HepG2 (cell line): Measurements from ENCODE around the gene ARF4. TPM values are rescaled to one million over a fixed set of nuclear protein-coding genes. Genes with fewer than 3 reads are reported as not detected.
A peak's percentile ranks its signal among the peaks of the same experiment; 100 is the strongest.

Source experiments
- BRD4 ChIP-seq: sonication (generic); formaldehyde crosslinking; IDR thresholded peaks from 2 replicates; pipeline ENCODE4 v1.4.0; 2020; ENCODE audit warnings: missing genetic modification reagents
- FIP1L1 ChIP-seq: fragments of 200-400 bp; formaldehyde crosslinking; IDR thresholded peaks from 2 replicates; pipeline ENCODE4 v1.6.1; 2018; ENCODE audit warnings: low read depth, mild to moderate bottlenecking, low read length, moderate library complexity, borderline replicate concordance; ENCODE audit not compliant: insufficient read depth
- FOXK2 ChIP-seq: fragments of 450-650 bp; IDR thresholded peaks from 2 replicates; pipeline ENCODE4 v1.6.1; 2016
- HCFC1 ChIP-seq: fragments of 150-350 bp; IDR thresholded peaks from 2 replicates; pipeline ENCODE4 v1.6.1; 2014; ENCODE audit warnings: low read depth, low read length
- KLF16 ChIP-seq, 2 experiments: sonication (generic) in 1 of 2; formaldehyde crosslinking in 1 of 2; IDR thresholded peaks; 2 replicates each; pipeline versions ENCODE4 v1.6.1 to v1.8.0; 2016 to 2023; ENCODE audit warnings: missing genetic modification reagents in 2 of 2, missing compliant biosample characterization in 1 of 2
- MLLT10 ChIP-seq: sonication (generic); formaldehyde crosslinking; IDR thresholded peaks from 2 replicates; pipeline ENCODE4 v1.4.0; 2020; ENCODE audit warnings: missing genetic modification reagents
- MXD1 ChIP-seq: sonication (generic); formaldehyde crosslinking; IDR thresholded peaks from 2 replicates; pipeline ENCODE4 v1.4.0; 2020; ENCODE audit warnings: mild to moderate bottlenecking, missing genetic modification reagents
- PRPF4 ChIP-seq: fragments of 200-400 bp; formaldehyde crosslinking; IDR thresholded peaks from 2 replicates; pipeline ENCODE4 v1.6.1; 2016; ENCODE audit warnings: low read length, low read depth; ENCODE audit not compliant: poor library complexity, severe bottlenecking
- RAD21 ChIP-seq: fragments of 450-650 bp; formaldehyde crosslinking; IDR thresholded peaks from 2 replicates; pipeline ENCODE4 v1.5.0; 2020; ENCODE audit warnings: mild to moderate bottlenecking
- RBAK ChIP-seq: sonication (generic); formaldehyde crosslinking; IDR thresholded peaks from 2 replicates; pipeline ENCODE4 v1.5.1; 2020; ENCODE audit warnings: mild to moderate bottlenecking, missing genetic modification reagents
- REPIN1 ChIP-seq: sonication (generic); formaldehyde crosslinking; IDR thresholded peaks from 2 replicates; pipeline ENCODE4 v1.8.0; 2022; ENCODE audit warnings: missing genetic modification reagents, low read depth, mild to moderate bottlenecking, borderline replicate concordance
- RFXAP ChIP-seq: sonication (generic); formaldehyde crosslinking; IDR thresholded peaks from 2 replicates; pipeline ENCODE4 v1.4.0; 2020; ENCODE audit warnings: missing genetic modification reagents, borderline replicate concordance
- TIGD3 ChIP-seq: sonication (generic); formaldehyde crosslinking; IDR thresholded peaks from 2 replicates; pipeline ENCODE4 v1.5.1; 2020; ENCODE audit warnings: mild to moderate bottlenecking, missing genetic modification reagents, borderline replicate concordance
- TRAFD1 ChIP-seq: sonication (generic); formaldehyde crosslinking; IDR thresholded peaks from 2 replicates; pipeline ENCODE4 v1.5.1; 2020; ENCODE audit warnings: missing genetic modification reagents, mild to moderate bottlenecking, borderline replicate concordance
- UBTF ChIP-seq: sonication (generic); formaldehyde crosslinking; IDR thresholded peaks from 2 replicates; pipeline ENCODE4 v1.4.0; 2020; ENCODE audit warnings: mild to moderate bottlenecking, missing genetic modification reagents
- WIZ ChIP-seq: sonication (generic); formaldehyde crosslinking; IDR thresholded peaks from 2 replicates; pipeline ENCODE4 v1.5.1; 2020; ENCODE audit warnings: mild to moderate bottlenecking, missing genetic modification reagents
- ZBTB21 ChIP-seq: sonication (generic); formaldehyde crosslinking; IDR thresholded peaks from 2 replicates; pipeline ENCODE4 v1.4.0; 2020; ENCODE audit warnings: missing genetic modification reagents
- ZFP62 ChIP-seq: sonication (generic); formaldehyde crosslinking; IDR thresholded peaks from 2 replicates; pipeline ENCODE4 v1.4.0; 2020; ENCODE audit warnings: missing genetic modification reagents
- ZFP82 ChIP-seq: sonication (generic); formaldehyde crosslinking; IDR thresholded peaks from 2 replicates; pipeline ENCODE4 v1.5.1; 2020; ENCODE audit warnings: mild to moderate bottlenecking, missing genetic modification reagents, borderline replicate concordance
- ZNF34 ChIP-seq: sonication (generic); formaldehyde crosslinking; IDR thresholded peaks from 2 replicates; pipeline ENCODE4 v1.4.0; 2020; ENCODE audit warnings: mild to moderate bottlenecking, missing genetic modification reagents, borderline replicate concordance
- ZNF607 ChIP-seq: sonication (generic); formaldehyde crosslinking; IDR thresholded peaks from 2 replicates; pipeline ENCODE4 v1.5.1; 2020; ENCODE audit warnings: missing genetic modification reagents, mild to moderate bottlenecking, borderline replicate concordance
- ZNF619 ChIP-seq: sonication (generic); formaldehyde crosslinking; IDR thresholded peaks from 2 replicates; pipeline ENCODE4 v1.4.0; 2020; ENCODE audit warnings: mild to moderate bottlenecking, missing genetic modification reagents
- ZNF737 ChIP-seq: sonication (generic); formaldehyde crosslinking; IDR thresholded peaks from 2 replicates; pipeline ENCODE4 v1.5.0; 2020; ENCODE audit warnings: missing genetic modification reagents, mild to moderate bottlenecking, borderline replicate concordance
- ZNF75D ChIP-seq: sonication (generic); formaldehyde crosslinking; IDR thresholded peaks from 2 replicates; pipeline ENCODE4 v1.8.1; 2023; ENCODE audit warnings: missing genetic modification reagents, mild to moderate bottlenecking, borderline replicate concordance
- ZSCAN30 ChIP-seq: sonication (generic); formaldehyde crosslinking; IDR thresholded peaks from 2 replicates; pipeline ENCODE4 v1.5.0; 2020; ENCODE audit warnings: mild to moderate bottlenecking, missing genetic modification reagents
- polyA plus RNA-seq, 8 experiments: library from polyadenylated mRNA; depleted of rRNA in 3 of 8; stranded (reverse) in 7 of 8; unstranded in 1 of 8; fragments of >200 nt; fragmentation: Illumina TruSeq in 4 of 8; extraction: Trizol in 4 of 8; gene quantifications; 2 replicates each; pipeline versions ENCODE4 v1.2.1 to v1.2.3, GENCODE V29; 2011 to 2016; ENCODE audit warnings: low read depth in 4 of 8, missing spikeins in 1 of 8, mixed read lengths in 1 of 8; ENCODE audit not compliant: insufficient read depth in 1 of 8
- total RNA-seq, 5 experiments: library from RNA; depleted of rRNA; stranded (reverse); fragments of >200 nt; fragmentation: Illumina TruSeq; extraction: Trizol; gene quantifications; 2 replicates each; pipeline ENCODE4 v1.2.3, GENCODE V29; 2016; ENCODE audit warnings: low read depth in 1 of 5

The ARF4 gene
- total and polyA plus RNA-seq, 2 of the 13 experiments (the other 11 are each of a cell fraction or from before 2014, with no cell fraction given) = 184 to 250 TPM

DNA sequence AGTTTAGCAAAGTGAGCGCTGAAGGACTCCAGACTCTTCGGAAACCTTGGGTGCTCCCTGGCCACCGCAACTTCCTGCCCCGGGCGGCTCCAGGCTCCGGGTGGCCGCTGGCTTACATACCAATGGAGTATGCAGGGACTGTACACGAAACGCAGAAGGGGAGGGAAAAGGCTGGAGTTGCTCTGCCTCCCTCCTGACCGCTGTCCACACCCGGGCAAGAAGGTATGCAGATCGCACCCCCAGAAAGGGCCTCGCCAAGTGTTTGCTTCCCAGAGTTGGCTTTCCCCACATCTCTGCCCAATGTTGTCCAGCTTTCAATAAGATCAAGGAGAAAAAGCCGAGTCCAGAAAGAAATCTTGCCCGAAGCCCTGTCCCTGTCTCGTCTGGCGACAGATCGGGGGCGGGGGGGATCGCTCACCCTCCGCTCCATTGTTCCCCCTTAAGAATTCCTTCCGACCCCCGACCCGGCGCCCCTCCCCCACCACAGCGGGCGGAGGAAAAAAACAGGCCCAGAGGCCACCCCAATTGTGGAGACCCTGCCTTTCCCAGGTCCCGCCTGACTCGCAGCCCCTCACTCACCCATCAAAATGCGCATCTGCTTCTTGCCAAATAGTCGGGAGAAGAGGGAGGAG lies 533 bp downstream of the ARF4 start (continued):
- peak; percentile 61; the same call in 1 of the 2 replicates for TF ChIP-seq UBTF (CRISPR knock-in tag)
- no peak for TF ChIP-seq ZFP62 (CRISPR knock-in tag)
- no peak for TF ChIP-seq ZNF607 (CRISPR knock-in tag)
- TF ChIP-seq RBAK (CRISPR knock-in tag) = no peak
- no peak for TF ChIP-seq ZNF75D (CRISPR knock-in tag)
- no peak for TF ChIP-seq TRAFD1
- no peak; the same call in 1 of the 2 replicates for TF ChIP-seq ZNF737
- TF ChIP-seq ZFP82 (CRISPR knock-in tag) = no peak
- TF ChIP-seq MLLT10 (CRISPR knock-in tag) = no peak
- TF ChIP-seq FIP1L1 = no peak
- no peak for TF ChIP-seq RAD21 (CRISPR knock-in tag)
- peak; percentile 7; the same call in 1 of the 2 replicates for TF ChIP-seq MXD1 (CRISPR knock-in tag)
- no peak for TF ChIP-seq REPIN1 (CRISPR knock-in tag)
- no peak for TF ChIP-seq HCFC1
- peak; percentile 34; the same call in 1 of the 2 replicates for TF ChIP-seq ZSCAN30 (CRISPR knock-in tag)
- TF ChIP-seq WIZ (CRISPR knock-in tag) = no peak
- no peak for TF ChIP-seq TIGD3 (CRISPR knock-in tag)
- no peak for TF ChIP-seq BRD4 (CRISPR knock-in tag)
- TF ChIP-seq FOXK2 = no peak
- peak; percentile 47 for TF ChIP-seq PRPF4
- no peak for TF ChIP-seq ZNF619 (CRISPR knock-in tag)
- TF ChIP-seq KLF16 (CRISPR knock-in tag; IDR thresholded peaks at IDR 0.05) = no peak; a peak in 1 of 4 replicates
- no peak for TF ChIP-seq ZBTB21
- TF ChIP-seq ZNF34 (CRISPR knock-in tag) = no peak
- no peak for TF ChIP-seq RFXAP (CRISPR knock-in tag)
